NB4 (cell line): ENCODE data around the gene CBX4.

ENCODE experiments used
- CTCF ChIP-seq: IDR thresholded peaks from one replicate; pipeline ENCODE4 v1.5.1; 2012; ENCODE audit warnings: low read depth, low read length
- MAX ChIP-seq: IDR thresholded peaks from 2 replicates; pipeline ENCODE4 v1.6.1; 2011; ENCODE audit warnings: low read depth, low read length
- MYC ChIP-seq: IDR thresholded peaks from 2 replicates; pipeline ENCODE4 v1.6.1; 2011; ENCODE audit warnings: low read depth, low read length
- POLR2A ChIP-seq: IDR thresholded peaks from 2 replicates; pipeline ENCODE4 v1.6.1; 2011; ENCODE audit warnings: mild to moderate bottlenecking; ENCODE audit not compliant: insufficient read length; ENCODE audit errors: extremely low read depth

DNA sequence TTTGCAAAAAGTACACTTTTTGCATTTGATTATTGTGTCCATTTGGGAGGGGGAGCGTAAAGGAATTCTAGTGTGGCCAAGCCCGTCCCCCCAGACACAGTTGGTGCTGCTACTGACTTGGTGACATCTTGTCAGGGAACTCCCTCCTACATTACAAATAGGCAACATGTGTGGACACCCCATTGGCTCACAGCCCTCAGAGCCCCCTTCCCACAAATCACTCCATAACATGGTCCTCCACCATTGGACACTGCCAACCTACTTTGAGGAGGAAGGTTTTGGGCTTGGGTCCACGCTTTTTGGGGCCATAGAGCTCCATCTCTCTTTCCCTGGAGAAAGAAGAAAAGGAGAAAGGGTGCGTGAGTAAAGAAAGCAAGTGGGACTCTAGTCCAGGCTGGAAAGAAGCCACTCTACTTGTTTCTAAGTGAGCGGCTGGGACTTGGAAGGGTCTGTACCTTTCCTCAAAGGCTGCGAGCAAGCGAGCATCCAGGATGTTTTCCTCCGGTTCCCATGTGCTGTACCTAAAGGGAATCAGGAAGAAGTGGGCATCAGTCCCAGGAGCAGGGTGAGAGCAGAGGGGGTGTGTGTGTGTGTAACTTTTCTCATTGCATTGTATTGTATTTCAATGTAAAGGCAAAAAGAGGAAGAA is 43.3 kb downstream of the CBX4 start:
- TF ChIP-seq POLR2A (no peak), CTCF (no peak), MAX (no peak), MYC (no peak)
